ENCODE measurements around the gene ERBIN. TPM values are rescaled to one million over a fixed set of nuclear protein-coding genes. Genes with fewer than 3 reads are reported as not detected.
"Not testable (repeated sequence)": the region's sequence is repeated elsewhere in the genome, so short reads cannot be mapped to it uniquely, and the experiment has no call there.

The ERBIN gene
- total RNA-seq, 1 experiment from 2014 or later, result 47.2 TPM

DNA sequence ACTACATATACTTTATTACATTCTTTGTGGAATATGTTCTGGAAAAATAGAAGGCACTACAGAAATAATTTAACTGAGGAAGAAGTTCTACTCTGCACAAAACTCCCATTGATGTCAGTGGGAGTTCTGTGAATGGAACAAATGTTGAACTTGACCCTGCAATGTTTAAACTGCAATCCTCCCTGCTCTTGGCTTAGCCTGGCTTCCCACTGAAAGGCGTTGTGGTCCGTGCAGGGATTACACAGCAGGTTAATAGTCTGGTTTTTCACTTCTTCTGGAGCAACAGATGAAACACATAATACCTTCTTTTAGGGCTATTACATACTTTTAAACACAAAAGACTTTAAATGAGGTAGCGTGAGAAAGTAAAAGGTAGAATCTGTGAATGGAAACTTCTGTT, 12.9 kb upstream of the ERBIN start:
- H3K36me3 ChIP-seq (ENCODE audit: control insufficient read depth, insufficient read depth, low read length), result no peaks in the 10 kb centered on the region
- H3K27me3 Mint-ChIP-seq (ENCODE audit: insufficient read depth, unreplicated experiment), result no peaks in the 10 kb centered on the region
- no TSS peak for BruUV-seq (replicated peaks)
- POLR2A ChIA-PET, result no interaction called here
- H3K4me3 ChIP-seq (ENCODE audit: low read depth, low read length), result no peak overlapping the region
- CTCF ChIA-PET, result no interaction called here
- TF ChIP-seq, protein P1, sequence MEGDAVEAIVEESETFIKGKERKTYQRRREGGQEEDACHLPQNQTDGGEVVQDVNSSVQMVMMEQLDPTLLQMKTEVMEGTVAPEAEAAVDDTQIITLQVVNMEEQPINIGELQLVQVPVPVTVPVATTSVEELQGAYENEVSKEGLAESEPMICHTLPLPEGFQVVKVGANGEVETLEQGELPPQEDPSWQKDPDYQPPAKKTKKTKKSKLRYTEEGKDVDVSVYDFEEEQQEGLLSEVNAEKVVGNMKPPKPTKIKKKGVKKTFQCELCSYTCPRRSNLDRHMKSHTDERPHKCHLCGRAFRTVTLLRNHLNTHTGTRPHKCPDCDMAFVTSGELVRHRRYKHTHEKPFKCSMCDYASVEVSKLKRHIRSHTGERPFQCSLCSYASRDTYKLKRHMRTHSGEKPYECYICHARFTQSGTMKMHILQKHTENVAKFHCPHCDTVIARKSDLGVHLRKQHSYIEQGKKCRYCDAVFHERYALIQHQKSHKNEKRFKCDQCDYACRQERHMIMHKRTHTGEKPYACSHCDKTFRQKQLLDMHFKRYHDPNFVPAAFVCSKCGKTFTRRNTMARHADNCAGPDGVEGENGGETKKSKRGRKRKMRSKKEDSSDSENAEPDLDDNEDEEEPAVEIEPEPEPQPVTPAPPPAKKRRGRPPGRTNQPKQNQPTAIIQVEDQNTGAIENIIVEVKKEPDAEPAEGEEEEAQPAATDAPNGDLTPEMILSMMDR (IDR thresholded peaks at IDR 0.05; ENCODE audit: insufficient read depth in 1 of 2, low read depth in 1 of 2, low read length in 1 of 2, severe bottlenecking in 1 of 2, unreplicated experiment in 1 of 2), result no peak
- no peak for DNase-seq
- H3K4me1 ChIP-seq, result peaks cover 15% of the 10 kb centered on the region
- no peaks in the 10 kb centered on the region for H3K9me3 ChIP-seq
- intact Hi-C loops (cut with micrococcal nuclease; ENCODE audit: unreplicated experiment), result no loop called here
- no peaks in the 10 kb centered on the region for H3K9me3 Mint-ChIP-seq (ENCODE audit: unreplicated experiment)
- no peaks in the 10 kb centered on the region for H3K27me3 ChIP-seq (replicated peaks; ENCODE audit: control insufficient read depth, insufficient read depth, low read length)
- peaks cover 10% of the 10 kb centered on the region for H3K4me1 Mint-ChIP-seq (ENCODE audit: low read depth, unreplicated experiment)
- no peak overlapping the region for H3K27ac Mint-ChIP-seq (ENCODE audit: unreplicated experiment)
- H3K4me3 Mint-ChIP-seq (ENCODE audit: unreplicated experiment), result no peak overlapping the region
- H3K36me3 Mint-ChIP-seq (ENCODE audit: insufficient read depth, unreplicated experiment), result no peaks in the 10 kb centered on the region

DNA sequence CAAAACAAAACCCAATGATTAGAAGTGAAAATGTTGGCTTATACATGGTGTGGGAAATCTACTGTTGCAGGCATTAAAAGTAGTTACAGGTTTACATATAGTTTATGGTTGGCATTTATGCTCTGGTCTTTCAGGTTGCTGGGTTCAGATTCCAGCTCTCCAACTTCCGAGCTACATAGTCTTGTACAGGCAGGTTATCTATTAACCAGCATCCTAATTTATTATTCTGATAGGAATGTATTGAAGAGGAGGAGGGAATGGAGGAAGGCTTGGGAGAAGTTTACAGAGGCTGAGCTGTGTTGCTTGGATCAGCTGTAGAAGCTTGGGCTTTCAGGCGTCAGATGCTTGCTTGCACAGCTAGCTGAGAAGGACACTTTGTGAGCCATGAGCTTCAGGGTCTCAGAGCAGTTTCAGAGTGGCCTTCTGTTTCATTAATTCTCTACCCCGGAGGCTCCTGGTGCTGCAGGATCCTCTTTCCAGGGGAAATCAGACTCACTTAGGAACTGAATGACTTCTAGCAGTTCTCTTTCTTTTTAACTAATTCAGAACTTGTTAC, 11.7 kb upstream of the ERBIN start:
- ChIA-PET POLR2A (interaction anchor here (1.0 to 1.3 kb wide), 3 partner anchors 10 to 18 kb away, joined by 3 to 4 read pairs (median 4); no protein-coding TSS in a partner anchor), CTCF (no interaction called here)
- peak; percentile 30 to 46 for DNase-seq
- Histone ChIP-seq H3K36me3 (ENCODE audit: control insufficient read depth, insufficient read depth, low read length) (no peaks in the 10 kb centered on the region), H3K4me1 (peaks cover 15% of the 10 kb centered on the region), H3K9me3 (no peaks in the 10 kb centered on the region), H3K27me3 (replicated peaks; ENCODE audit: control insufficient read depth, insufficient read depth, low read length) (no peaks in the 10 kb centered on the region), H3K4me3 (ENCODE audit: low read depth, low read length) (no peak overlapping the region)
- Mint-ChIP-seq H3K4me3 (ENCODE audit: unreplicated experiment) (peak overlapping the region; percentile 47), H3K36me3 (ENCODE audit: insufficient read depth, unreplicated experiment) (no peaks in the 10 kb centered on the region), H3K27ac (ENCODE audit: unreplicated experiment) (peak overlapping the region; percentile 17), H3K4me1 (ENCODE audit: low read depth, unreplicated experiment) (peaks cover 10% of the 10 kb centered on the region), H3K27me3 (ENCODE audit: insufficient read depth, unreplicated experiment) (no peaks in the 10 kb centered on the region), H3K9me3 (ENCODE audit: unreplicated experiment) (no peaks in the 10 kb centered on the region)
- BruUV-seq (replicated peaks), result no TSS peak
- intact Hi-C loops (cut with micrococcal nuclease; ENCODE audit: unreplicated experiment), result loop anchor here (1.0 kb wide), 1 partner anchor 172 kb away; no protein-coding TSS in a partner anchor
- TF ChIP-seq, protein P1 (IDR thresholded peaks at IDR 0.05; ENCODE audit: insufficient read depth in 1 of 2, low read depth in 1 of 2, low read length in 1 of 2, severe bottlenecking in 1 of 2, unreplicated experiment in 1 of 2), result no peak

DNA sequence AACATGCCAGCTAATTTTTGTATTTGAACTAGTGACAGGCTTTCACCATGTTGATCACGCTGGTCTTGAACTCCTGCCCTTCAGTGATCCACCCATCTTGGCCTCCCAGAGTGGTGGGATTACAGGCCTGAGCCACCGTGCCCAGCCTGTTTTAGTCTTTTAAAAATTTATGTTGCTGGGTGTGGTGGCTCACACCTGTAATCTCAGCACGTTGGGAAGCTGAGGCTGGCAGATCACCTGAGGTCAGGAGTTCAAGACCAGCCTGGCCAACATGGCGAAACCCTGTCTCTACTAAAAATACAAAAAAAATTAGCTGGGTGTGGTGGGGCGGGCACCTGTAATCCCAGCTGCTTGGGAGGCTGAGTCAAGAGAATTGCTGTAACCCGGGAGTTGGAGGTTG, 10.7 kb upstream of the ERBIN start:
- BruUV-seq (replicated peaks); H3K27ac Mint-ChIP-seq (ENCODE audit: unreplicated experiment); H3K36me3 Mint-ChIP-seq (ENCODE audit: insufficient read depth, unreplicated experiment); H3K27me3 Mint-ChIP-seq (ENCODE audit: insufficient read depth, unreplicated experiment); H3K4me3 Mint-ChIP-seq (ENCODE audit: unreplicated experiment); DNase-seq; H3K9me3 Mint-ChIP-seq (ENCODE audit: unreplicated experiment); H3K27me3 ChIP-seq (replicated peaks; ENCODE audit: control insufficient read depth, insufficient read depth, low read length); H3K36me3 ChIP-seq (ENCODE audit: control insufficient read depth, insufficient read depth, low read length); H3K9me3 ChIP-seq; intact Hi-C loops (cut with micrococcal nuclease; ENCODE audit: unreplicated experiment); H3K4me3 ChIP-seq (ENCODE audit: low read depth, low read length); CTCF ChIA-PET; POLR2A ChIA-PET: not testable (repeated sequence)
- peaks cover 17% of the 10 kb centered on the region for H3K4me1 ChIP-seq
- H3K4me1 Mint-ChIP-seq (ENCODE audit: low read depth, unreplicated experiment), result peaks cover 10% of the 10 kb centered on the region

DNA sequence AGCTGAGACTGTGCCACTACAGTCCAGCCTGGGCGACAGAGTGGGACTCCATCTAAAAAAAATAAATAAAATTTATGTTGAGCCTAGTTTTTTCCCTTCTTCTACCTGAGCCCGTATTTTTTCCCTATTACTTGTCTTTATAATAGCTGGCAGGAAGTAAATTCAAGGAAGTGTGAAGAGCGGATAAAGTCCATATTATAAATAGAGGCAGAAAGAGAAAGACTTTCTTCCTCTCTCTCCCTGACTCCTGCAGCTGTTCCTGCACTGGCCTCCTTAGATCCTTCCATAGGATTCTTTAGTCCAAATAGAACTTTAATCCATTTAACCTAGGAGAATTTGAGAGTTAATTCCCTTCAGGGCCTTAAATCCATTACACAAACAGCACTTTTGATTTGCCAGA, 10.3 kb upstream of the ERBIN start:
- H3K27me3 Mint-ChIP-seq (ENCODE audit: insufficient read depth, unreplicated experiment), result no peaks in the 10 kb centered on the region
- Histone ChIP-seq H3K27me3 (replicated peaks; ENCODE audit: control insufficient read depth, insufficient read depth, low read length) (no peaks in the 10 kb centered on the region), H3K9me3 (no peaks in the 10 kb centered on the region), H3K4me3 (ENCODE audit: low read depth, low read length) (no peak overlapping the region), H3K4me1 (peaks cover 21% of the 10 kb centered on the region), H3K36me3 (ENCODE audit: control insufficient read depth, insufficient read depth, low read length) (no peaks in the 10 kb centered on the region)
- H3K36me3 Mint-ChIP-seq (ENCODE audit: insufficient read depth, unreplicated experiment), result no peaks in the 10 kb centered on the region
- ChIA-PET POLR2A (no interaction called here), CTCF (no interaction called here)
- H3K4me1 Mint-ChIP-seq (ENCODE audit: low read depth, unreplicated experiment), result peaks cover 14% of the 10 kb centered on the region
- no peaks in the 10 kb centered on the region for H3K9me3 Mint-ChIP-seq (ENCODE audit: unreplicated experiment)
- TF ChIP-seq, protein P1 (IDR thresholded peaks at IDR 0.05; ENCODE audit: insufficient read depth in 1 of 2, low read depth in 1 of 2, low read length in 1 of 2, severe bottlenecking in 1 of 2, unreplicated experiment in 1 of 2), result no peak
- no peak overlapping the region for H3K27ac Mint-ChIP-seq (ENCODE audit: unreplicated experiment)
- intact Hi-C loops (cut with micrococcal nuclease; ENCODE audit: unreplicated experiment), result no loop called here
- no TSS peak for BruUV-seq (replicated peaks)
- no peak for DNase-seq
- H3K4me3 Mint-ChIP-seq (ENCODE audit: unreplicated experiment), result no peak overlapping the region

Data from Caco-2 (cell line).